ENCODE measurements around the gene CACTIN. TPM values are rescaled to one million over a fixed set of nuclear protein-coding genes. Genes with fewer than 3 reads are reported as not detected.
"Not testable (repeated sequence)": the region's sequence is repeated elsewhere in the genome, so short reads cannot be mapped to it uniquely, and the experiment has no call there.

Gene CACTIN
- total RNA-seq, 1 donor from 2014 or later, result 38.9 TPM

GRCh38 chr19:3585301-3586126 is 41.1 kb downstream of the CACTIN start, which contains the start of gene GIPC3:
Gene GIPC3 (plus strand): TSS chr19:3585478. CDS start chr19:3585598, 120 bp downstream.
- TF ChIP-seq CTCF (conservative IDR thresholded peaks at IDR 0.05; ENCODE audit: low read depth, low read length), result no peak
- DNase-seq (ENCODE audit: low read depth), result no peak
- no peak within 1 kb of the TSS for H3K4me3 ChIP-seq (ENCODE audit: low read depth, low read length)

- DNase-seq (ENCODE audit: low read depth); H3K4me3 ChIP-seq (ENCODE audit: low read depth, low read length): not testable (repeated sequence)
Observed at GRCh38 chr19:3584036-3584802, 42.4 kb downstream of the CACTIN start.

DNA sequence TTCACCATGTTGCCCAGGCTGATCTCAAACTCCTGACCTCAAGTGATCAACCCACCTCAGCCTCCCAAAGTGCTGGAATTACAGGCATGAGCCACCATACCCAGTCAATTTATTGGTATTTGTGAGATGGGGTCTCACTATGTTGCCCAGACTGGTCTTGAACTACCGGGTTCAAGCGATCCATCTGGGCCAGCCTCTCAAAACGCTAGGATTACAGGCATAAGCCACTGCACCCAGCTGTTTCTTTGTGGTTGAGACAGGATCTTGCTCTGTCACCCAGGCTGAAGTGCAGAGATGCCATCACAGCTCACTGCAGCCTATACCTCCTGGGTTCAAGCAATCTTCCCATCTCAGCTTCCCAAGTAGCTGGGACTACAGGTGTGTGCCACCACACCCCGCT is 44.8 kb downstream of the CACTIN start:
- DNase-seq (ENCODE audit: low read depth), result not testable (repeated sequence)

GRCh38 chr19:3580156-3580934 is 46.2 kb downstream of the CACTIN start:
- DNase-seq (ENCODE audit: low read depth), result peak; percentile 18
- H3K4me3 ChIP-seq (ENCODE audit: low read depth, low read length), result no peak overlapping the region
- no peak for TF ChIP-seq CTCF (conservative IDR thresholded peaks at IDR 0.05; ENCODE audit: low read depth, low read length)

More for the DNA sequence above, 44.8 kb downstream of the CACTIN start:
- H3K4me3 ChIP-seq (ENCODE audit: low read depth, low read length), result not testable (repeated sequence)

DNA sequence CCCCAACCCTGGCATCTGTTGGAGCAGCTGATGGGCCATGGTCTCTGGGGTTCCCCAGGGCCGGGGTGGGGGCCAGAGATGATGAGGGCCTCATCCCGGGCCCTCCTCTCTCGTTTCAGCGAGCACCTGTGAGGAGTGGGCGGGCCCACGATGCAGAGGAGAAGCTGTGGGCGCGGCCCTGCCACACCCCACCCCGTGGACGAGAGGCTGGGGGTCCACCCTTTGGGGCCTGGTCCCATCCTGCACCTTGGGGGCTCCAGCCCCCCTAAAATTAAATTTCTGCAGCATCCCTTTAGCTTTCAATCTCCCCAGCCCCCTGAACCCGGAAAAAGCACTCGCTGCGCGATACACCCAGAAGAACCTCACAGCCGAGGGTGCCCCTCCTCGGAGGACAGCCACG is 48.2 kb downstream of the CACTIN start:
- no peak for TF ChIP-seq CTCF (conservative IDR thresholded peaks at IDR 0.05; ENCODE audit: low read depth, low read length)
- no peak for DNase-seq (ENCODE audit: low read depth)
- no peak overlapping the region for H3K4me3 ChIP-seq (ENCODE audit: low read depth, low read length)

- DNase-seq (ENCODE audit: low read depth), result no peak
- no peak overlapping the region for H3K4me3 ChIP-seq (ENCODE audit: low read depth, low read length)
- no peak for TF ChIP-seq CTCF (conservative IDR thresholded peaks at IDR 0.05; ENCODE audit: low read depth, low read length)
Observed at GRCh38 chr19:3577723-3578344, 48.8 kb downstream of the CACTIN start.

DNA sequence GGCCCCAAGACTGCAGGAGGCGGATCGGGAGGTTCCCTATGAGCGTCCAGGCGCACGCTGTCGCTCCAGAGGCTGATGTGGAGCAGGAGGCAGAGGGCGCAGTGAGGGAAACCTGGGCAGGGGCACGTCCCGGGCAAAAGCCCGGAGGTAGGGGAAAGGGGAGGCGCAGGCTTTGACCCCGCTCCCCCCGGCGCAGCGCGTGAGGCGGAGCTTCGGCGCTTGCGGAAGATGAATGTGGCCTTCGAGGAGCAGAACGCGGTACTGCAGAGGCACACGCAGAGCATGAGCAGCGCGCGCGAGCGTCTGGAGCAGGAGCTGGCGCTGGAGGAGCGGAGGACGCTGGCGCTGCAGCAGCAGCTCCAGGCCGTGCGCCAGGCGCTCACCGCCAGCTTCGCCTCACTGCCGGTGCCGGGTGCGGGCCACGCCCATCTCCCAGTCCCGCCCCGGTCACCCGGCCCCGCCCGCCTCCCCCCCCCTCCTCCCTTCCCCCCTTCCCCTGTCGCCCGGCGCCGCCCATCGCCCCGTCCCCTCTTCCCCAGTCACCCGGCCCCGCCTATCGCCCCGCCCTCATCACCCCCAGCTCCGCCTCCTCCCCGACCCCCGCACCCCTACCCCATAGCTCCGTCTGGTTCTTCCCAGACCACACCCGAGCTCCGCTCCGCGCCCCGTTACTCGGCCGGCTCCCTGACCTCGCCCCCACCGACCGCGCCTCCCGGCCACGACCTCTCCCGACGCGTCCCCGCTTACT is 49.7 kb downstream of the CACTIN start:
- no peak for DNase-seq (ENCODE audit: low read depth)
- no peak overlapping the region for H3K4me3 ChIP-seq (ENCODE audit: low read depth, low read length)
- no peak for TF ChIP-seq CTCF (conservative IDR thresholded peaks at IDR 0.05; ENCODE audit: low read depth, low read length)

Data from epithelial cell of proximal tubule (primary cell).